ENCODE results near the gene WNT7A.
A peak's percentile ranks its signal among the peaks of the same experiment; 100 is the strongest.

WNT7A gene

DNA sequence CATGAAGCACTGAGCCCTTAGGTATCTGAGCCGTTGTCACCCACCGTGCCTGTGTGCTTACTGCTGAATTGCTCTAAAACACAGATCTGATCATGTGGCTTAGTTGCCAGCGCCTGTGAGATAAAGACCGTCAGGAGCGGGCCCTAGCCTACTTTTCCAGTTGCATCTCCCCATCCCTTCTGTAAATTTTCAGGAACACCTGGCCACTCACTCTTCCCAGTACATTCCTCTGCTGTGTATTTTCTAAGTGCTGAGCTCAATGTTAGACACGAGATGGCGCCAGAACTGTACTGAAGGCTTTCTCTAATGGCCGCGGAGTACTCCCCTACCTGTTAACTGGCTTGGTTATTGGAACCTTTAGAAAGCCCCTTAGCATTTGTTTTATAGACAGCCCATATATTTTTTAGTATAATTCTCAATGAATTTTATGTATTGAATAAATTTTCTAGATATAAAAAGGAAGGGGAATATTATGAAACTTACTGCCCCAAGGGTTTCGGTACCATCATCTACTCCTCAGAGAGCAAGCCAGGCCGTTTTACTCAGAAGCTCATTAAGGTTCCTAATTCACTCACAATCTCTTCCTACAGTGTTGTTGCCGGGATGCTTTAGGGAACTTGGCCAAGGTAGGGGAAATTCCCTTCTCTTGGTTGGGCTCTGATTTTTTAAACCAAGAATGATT is 16.7 kb upstream of the WNT7A start:
- TF ChIP-seq, protein P1, sequence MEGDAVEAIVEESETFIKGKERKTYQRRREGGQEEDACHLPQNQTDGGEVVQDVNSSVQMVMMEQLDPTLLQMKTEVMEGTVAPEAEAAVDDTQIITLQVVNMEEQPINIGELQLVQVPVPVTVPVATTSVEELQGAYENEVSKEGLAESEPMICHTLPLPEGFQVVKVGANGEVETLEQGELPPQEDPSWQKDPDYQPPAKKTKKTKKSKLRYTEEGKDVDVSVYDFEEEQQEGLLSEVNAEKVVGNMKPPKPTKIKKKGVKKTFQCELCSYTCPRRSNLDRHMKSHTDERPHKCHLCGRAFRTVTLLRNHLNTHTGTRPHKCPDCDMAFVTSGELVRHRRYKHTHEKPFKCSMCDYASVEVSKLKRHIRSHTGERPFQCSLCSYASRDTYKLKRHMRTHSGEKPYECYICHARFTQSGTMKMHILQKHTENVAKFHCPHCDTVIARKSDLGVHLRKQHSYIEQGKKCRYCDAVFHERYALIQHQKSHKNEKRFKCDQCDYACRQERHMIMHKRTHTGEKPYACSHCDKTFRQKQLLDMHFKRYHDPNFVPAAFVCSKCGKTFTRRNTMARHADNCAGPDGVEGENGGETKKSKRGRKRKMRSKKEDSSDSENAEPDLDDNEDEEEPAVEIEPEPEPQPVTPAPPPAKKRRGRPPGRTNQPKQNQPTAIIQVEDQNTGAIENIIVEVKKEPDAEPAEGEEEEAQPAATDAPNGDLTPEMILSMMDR (conservative IDR thresholded peaks at IDR 0.05), result peak; percentile 94

DNA sequence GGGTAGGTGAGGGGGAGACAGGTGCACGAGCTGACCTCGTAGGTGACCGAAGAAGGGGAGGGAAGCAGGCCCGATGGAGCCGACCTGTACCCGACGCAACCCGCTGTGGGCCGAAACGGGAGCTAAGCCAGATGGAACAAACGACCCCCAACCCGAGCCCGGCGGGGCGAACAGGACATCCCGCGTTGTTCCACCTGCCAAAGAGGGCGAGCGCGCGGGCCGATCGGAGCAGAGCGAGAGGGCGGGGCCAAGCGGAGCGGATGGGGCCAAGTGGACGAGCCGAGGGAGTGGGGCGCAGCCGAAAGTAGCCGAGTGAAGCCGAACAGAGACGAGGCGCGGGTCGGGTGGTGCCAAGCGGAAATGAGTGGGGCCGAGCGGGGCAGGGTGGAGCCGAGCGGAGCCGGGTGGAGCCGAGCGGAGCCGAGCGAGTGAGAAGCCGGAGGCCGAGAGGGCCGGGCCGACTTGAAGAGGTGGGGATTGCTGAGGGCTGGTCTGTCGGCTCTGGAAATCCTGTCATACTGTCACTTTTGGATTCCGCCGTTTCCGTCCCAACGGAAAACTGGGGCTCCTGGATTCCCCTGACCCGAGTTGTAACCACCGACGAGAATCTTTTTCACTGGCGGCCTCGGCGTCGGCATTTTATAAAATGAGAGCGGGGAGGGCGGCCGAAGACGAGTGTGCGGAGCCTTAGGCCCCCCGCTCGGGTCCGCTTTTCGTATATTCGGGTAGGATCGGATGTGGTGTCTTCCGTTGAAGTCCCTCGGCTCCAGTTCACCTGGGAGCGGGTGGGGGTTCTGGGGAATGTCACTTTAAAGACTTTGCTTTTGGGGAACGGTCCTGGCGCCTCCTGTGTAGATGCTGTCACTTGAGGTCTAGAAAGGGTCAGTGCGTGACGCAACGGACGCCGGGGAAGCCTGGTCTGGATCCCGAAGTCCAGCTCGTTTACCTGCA is 15.6 kb upstream of the WNT7A start:
- TF ChIP-seq, protein P1 (conservative IDR thresholded peaks at IDR 0.05), result no peak
- peak overlapping the region; percentile 64; the same call in 1 of the 2 replicates for H3K27ac ChIP-seq

More for the DNA sequence above, 16.7 kb upstream of the WNT7A start:
- peak overlapping the region; percentile 64; the same call in 1 of the 2 replicates for H3K27ac ChIP-seq

DNA sequence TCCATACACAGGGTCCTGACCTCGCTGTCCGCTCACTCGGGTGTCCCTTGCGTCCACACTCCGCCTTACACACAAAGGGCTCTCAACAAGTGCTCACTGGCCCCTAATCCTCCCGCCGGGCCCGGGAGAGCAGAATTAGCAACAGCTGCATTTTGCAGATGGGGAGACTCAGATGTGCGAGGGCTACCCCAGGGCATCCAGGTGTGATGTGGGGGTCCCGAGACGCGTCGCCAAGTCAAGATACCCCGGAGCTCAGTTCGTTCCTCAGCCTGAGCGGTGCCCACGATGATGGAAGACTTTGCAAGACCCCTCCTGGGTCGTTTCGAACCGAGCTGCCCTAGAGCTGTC is 14.9 kb upstream of the WNT7A start:
- TF ChIP-seq, protein P1 (conservative IDR thresholded peaks at IDR 0.05), result no peak
- peak overlapping the region; percentile 64; the same call in 1 of the 2 replicates for H3K27ac ChIP-seq

DNA sequence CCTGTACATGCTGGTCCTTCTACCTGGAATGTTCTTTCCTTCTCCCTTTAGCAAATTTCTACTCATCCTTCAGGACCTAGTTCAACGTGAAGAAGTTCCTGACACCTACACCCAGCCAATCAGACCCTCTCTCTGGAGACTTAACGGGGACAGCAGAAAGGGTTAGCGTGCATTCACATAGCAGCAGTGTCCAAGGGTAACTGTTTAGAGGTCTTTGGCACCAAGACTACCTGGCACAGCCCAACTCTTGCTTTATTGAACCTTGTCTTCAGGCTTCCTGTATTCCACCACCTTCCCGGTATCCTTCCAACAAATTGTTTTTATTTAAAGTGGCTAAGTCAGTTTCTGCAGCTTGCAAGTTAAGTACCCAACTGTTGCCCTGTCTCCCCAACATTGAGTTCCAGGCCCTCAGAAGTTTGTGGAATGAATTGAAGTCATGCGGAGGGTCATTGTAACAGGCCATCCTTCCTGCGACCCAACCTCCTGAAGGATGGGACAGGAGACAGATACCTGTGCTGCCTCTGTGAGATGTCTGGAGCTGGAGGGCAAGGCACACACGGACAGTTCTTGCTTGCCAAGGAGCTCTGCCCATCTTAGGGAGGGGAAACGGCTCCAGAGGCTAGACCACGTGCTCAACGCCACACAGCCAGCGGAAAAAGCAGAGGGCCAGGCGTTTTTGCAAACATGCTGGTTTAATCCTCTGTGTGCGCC is 14.4 kb upstream of the WNT7A start:
- TF ChIP-seq, protein P1 (conservative IDR thresholded peaks at IDR 0.05), result no peak
- no peak overlapping the region for H3K27ac ChIP-seq

DNA sequence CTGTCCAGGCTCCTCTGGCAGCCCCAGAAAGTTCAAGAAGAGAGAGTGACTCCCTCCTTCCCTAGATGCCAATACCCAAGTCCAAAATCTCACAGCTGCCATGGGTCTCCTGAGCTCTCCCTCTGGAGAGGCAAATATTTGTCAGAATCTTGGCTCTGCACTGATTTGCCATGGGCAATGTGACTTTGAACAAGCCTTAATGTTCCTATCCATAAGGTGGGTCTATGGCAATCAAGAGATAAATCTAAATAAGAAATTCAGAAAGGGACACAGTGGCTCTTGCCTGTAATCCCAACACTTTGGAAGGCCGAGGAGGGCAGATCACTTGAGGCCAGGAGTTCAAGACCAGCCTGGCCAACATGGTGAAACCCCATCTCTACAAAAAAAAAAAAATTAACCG is 12.4 kb upstream of the WNT7A start:
- TF ChIP-seq, protein P1 (conservative IDR thresholded peaks at IDR 0.05), result no peak
- no peak overlapping the region for H3K27ac ChIP-seq

DNA sequence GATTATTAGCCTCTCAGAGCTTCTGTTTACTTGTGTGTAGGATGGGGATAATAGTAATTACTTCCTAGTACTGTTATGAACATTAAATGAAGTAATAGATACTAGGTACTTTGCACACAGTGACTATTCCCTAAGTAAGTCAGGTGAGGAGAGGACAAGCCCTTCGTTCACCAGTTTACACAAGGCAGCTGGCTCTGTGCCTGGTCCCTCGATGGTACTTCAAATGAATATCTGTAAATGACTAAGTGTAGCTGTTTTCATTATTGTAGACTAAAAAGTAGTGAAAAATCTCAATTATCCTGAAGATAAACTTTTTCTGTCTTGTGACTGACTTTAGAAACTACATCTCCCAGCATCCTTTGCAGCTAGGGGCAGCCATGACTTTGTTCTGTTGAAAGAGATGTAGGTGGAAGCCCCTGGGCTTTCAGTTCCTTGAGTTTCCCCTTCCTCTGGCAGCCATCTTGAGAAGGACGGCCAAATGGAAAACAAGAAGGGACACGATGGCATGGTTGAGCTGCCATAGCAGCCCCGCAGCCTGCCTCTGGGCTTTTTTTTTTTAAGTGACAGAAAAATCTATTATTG is 11.7 kb upstream of the WNT7A start:
- TF ChIP-seq, protein P1 (conservative IDR thresholded peaks at IDR 0.05), result no peak
- no peak overlapping the region for H3K27ac ChIP-seq

Measured in VCaP (cell line).